Ishikawa (cell line): Measurements from ENCODE around the gene SYNPO2L.
A peak's percentile ranks its signal among the peaks of the same experiment; 100 is the strongest.

ENCODE experiments used
- CEBPB ChIP-seq: IDR thresholded peaks from 2 replicates; pipeline ENCODE4 v1.6.1; 2012
- CREB1 ChIP-seq: IDR thresholded peaks from 2 replicates; pipeline ENCODE4 v1.6.1; 2012; ENCODE audit warnings: low read depth
- EGR1 ChIP-seq: IDR thresholded peaks from 2 replicates; pipeline ENCODE4 v1.6.1; 2012
- EP300 ChIP-seq: IDR thresholded peaks from 2 replicates; pipeline ENCODE4 v1.6.1; 2012; ENCODE audit warnings: borderline replicate concordance
- FOXM1 ChIP-seq: IDR thresholded peaks from 2 replicates; pipeline ENCODE4 v1.6.1; 2012; ENCODE audit warnings: low read depth, borderline replicate concordance
- MAX ChIP-seq: IDR thresholded peaks from 2 replicates; pipeline ENCODE4 v1.6.1; 2012
- NFIC ChIP-seq: IDR thresholded peaks from 2 replicates; pipeline ENCODE4 v1.6.1; 2012
- RAD21 ChIP-seq: IDR thresholded peaks from 2 replicates; pipeline ENCODE4 v1.6.1; 2012; ENCODE audit warnings: low read depth
- REST ChIP-seq: IDR thresholded peaks from 2 replicates; pipeline ENCODE4 v1.6.1; 2012; ENCODE audit warnings: low read depth, mild to moderate bottlenecking
- TAF1 ChIP-seq: IDR thresholded peaks from 2 replicates; pipeline ENCODE4 v1.6.1; 2012; ENCODE audit warnings: low read depth, mild to moderate bottlenecking
- TCF12 ChIP-seq: IDR thresholded peaks from 2 replicates; pipeline ENCODE4 v1.6.1; 2012; ENCODE audit warnings: low read depth
- TEAD4 ChIP-seq: IDR thresholded peaks from 2 replicates; pipeline ENCODE4 v1.6.1; 2012
- YY1 ChIP-seq: IDR thresholded peaks from 2 replicates; pipeline ENCODE4 v1.6.1; 2012; ENCODE audit warnings: low read depth
- ZBTB7A ChIP-seq: IDR thresholded peaks from 2 replicates; pipeline ENCODE4 v1.6.1; 2012; ENCODE audit warnings: low read depth
- TF ChIP-seq, protein P1 (sequence below): IDR thresholded peaks from 2 replicates; pipeline ENCODE4 v1.6.1; 2012

SYNPO2L gene

GRCh38 chr10:73639286-73639685 lies 16.5 kb downstream of the SYNPO2L start:
- TF ChIP-seq EP300 = no peak
- TF ChIP-seq, protein P1, sequence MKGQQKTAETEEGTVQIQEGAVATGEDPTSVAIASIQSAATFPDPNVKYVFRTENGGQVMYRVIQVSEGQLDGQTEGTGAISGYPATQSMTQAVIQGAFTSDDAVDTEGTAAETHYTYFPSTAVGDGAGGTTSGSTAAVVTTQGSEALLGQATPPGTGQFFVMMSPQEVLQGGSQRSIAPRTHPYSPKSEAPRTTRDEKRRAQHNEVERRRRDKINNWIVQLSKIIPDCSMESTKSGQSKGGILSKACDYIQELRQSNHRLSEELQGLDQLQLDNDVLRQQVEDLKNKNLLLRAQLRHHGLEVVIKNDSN = no peak
- TF ChIP-seq ZBTB7A = no peak
- TF ChIP-seq REST = no peak
- no peak for TF ChIP-seq EGR1
- TF ChIP-seq TAF1 = no peak
- TF ChIP-seq RAD21 = no peak
- TF ChIP-seq MAX = no peak
- no peak for TF ChIP-seq YY1
- TF ChIP-seq CREB1 = no peak
- no peak for TF ChIP-seq FOXM1
- TF ChIP-seq TEAD4 = no peak
- no peak for TF ChIP-seq NFIC

DNA sequence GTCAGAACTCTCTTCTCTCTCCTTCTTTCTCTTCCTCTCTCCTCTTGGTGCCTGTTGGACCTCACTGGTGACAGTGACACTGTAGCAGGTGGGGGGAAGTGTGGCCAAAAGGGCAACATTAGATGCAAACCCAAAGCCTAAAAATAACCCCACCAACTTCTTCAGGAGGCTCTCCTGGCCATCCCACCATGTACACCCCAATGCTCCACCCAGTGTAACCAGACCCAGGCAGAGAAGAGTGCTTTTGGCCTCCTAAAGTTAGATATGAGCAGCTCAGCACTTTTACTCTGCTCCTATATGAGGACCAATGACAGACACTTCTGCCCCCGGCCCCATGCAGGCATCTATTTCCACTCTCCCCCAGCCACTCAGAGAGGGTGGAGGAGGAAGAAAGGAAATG lies 20.0 kb downstream of the SYNPO2L start:
- no peak for TF ChIP-seq TEAD4
- TF ChIP-seq EP300 = no peak
- TF ChIP-seq REST = no peak
- TF ChIP-seq FOXM1 = no peak
- no peak for TF ChIP-seq CREB1
- no peak for TF ChIP-seq TCF12
- no peak for TF ChIP-seq CEBPB
- TF ChIP-seq ZBTB7A = no peak
- no peak for TF ChIP-seq RAD21
- no peak for TF ChIP-seq TAF1

DNA sequence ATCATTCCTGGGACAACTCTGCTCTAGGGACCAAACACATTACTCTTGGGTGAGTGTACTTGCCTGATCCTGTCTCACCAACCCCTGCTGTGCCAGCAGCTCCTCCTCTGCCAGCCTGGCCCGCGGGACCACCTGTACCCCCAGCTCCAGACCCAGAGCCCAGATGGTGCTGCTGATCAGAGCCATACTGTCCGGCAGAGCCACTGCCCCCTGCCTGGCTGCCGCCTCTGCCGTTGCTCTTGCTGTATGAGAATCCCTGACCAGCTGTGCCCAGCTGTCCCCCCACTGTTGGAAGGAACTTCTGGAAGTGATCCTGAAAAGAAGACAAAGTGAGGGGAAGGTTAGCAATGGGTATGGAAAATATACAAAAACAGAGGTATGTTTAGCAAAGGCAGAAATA lies 21.4 kb downstream of the SYNPO2L start:
- no peak for TF ChIP-seq CREB1
- no peak for TF ChIP-seq TCF12
- TF ChIP-seq EP300 = no peak
- TF ChIP-seq FOXM1 = no peak
- TF ChIP-seq, protein P1 = no peak
- TF ChIP-seq YY1 = no peak
- no peak for TF ChIP-seq TAF1
- TF ChIP-seq NFIC = no peak
- TF ChIP-seq RAD21 = no peak
- TF ChIP-seq EGR1 = no peak
- TF ChIP-seq ZBTB7A = no peak
- no peak for TF ChIP-seq CEBPB
- no peak for TF ChIP-seq REST
- no peak for TF ChIP-seq MAX
- TF ChIP-seq TEAD4 = no peak

GRCh38 chr10:73629165-73629564 lies 26.7 kb downstream of the SYNPO2L start:
- TF ChIP-seq REST (no peak), CEBPB (peak; percentile 45; the same call in 1 of the 2 replicates), EGR1 (no peak), EP300 (no peak), FOXM1 (no peak)
